ENCODE results near the gene RASGRF2. TPM values are rescaled to one million over a fixed set of nuclear protein-coding genes. Genes with fewer than 3 reads are reported as not detected.

RASGRF2 gene
- total and polyA plus RNA-seq, 2 of the 13 experiments (the other 11 are each of a cell fraction or from before 2014, with no cell fraction given) = 23.6 to 29.0 TPM

DNA sequence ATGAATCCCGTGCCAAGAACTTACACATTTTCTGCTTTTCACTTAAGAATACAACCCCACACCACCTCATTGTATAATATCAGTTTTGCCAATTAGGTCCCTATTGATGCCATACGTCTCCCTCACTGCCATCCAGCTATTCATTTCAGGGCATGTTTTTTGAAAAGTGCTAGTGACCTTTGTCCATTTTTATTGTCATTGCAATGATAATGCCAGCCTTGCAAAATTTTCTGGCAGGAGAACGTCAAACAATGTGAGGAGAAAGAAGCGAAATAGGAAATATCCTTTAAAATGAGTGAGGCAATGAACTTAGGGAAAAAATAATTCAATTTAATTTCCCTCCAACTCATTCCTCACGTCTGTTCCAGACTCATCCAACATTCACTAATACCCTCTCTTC, 161.1 kb downstream of the RASGRF2 start:
- TF ChIP-seq U2AF2 (IDR thresholded peaks at IDR 0.05; ENCODE audit: low read depth, low read length) (no peak), ELF4 (CRISPR knock-in tag; IDR thresholded peaks at IDR 0.05; ENCODE audit: borderline replicate concordance) (no peak), MAFK (conservative IDR thresholded peaks at IDR 0.05 in 1 of 2, IDR thresholded peaks at IDR 0.05 in 1 of 2; ENCODE audit: low read length in 2 of 2) (peak; percentile 42 to 58), KMT2B (CRISPR knock-in tag; IDR thresholded peaks at IDR 0.05) (no peak), MAFF (IDR thresholded peaks at IDR 0.05; ENCODE audit: low read depth, low read length) (peak; percentile 30; the same call in 1 of the 2 replicates)
- TF ChIP-seq, protein P1, sequence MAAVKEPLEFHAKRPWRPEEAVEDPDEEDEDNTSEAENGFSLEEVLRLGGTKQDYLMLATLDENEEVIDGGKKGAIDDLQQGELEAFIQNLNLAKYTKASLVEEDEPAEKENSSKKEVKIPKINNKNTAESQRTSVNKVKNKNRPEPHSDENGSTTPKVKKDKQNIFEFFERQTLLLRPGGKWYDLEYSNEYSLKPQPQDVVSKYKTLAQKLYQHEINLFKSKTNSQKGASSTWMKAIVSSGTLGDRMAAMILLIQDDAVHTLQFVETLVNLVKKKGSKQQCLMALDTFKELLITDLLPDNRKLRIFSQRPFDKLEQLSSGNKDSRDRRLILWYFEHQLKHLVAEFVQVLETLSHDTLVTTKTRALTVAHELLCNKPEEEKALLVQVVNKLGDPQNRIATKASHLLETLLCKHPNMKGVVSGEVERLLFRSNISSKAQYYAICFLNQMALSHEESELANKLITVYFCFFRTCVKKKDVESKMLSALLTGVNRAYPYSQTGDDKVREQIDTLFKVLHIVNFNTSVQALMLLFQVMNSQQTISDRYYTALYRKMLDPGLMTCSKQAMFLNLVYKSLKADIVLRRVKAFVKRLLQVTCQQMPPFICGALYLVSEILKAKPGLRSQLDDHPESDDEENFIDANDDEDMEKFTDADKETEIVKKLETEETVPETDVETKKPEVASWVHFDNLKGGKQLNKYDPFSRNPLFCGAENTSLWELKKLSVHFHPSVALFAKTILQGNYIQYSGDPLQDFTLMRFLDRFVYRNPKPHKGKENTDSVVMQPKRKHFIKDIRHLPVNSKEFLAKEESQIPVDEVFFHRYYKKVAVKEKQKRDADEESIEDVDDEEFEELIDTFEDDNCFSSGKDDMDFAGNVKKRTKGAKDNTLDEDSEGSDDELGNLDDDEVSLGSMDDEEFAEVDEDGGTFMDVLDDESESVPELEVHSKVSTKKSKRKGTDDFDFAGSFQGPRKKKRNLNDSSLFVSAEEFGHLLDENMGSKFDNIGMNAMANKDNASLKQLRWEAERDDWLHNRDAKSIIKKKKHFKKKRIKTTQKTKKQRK (IDR thresholded peaks at IDR 0.05; ENCODE audit: low read length) = no peak
- intact Hi-C loops (cut with micrococcal nuclease; ENCODE audit: unreplicated experiment) = no loop called here
- Histone ChIP-seq H3K4me1 (ENCODE audit: insufficient read depth, low read length) (no peaks in the 10 kb centered on the region), H3K27me3 (ENCODE audit: control insufficient read depth in 1 of 2, insufficient read depth in 2 of 2, low read length in 2 of 2) (no peaks in the 10 kb centered on the region), H3K4me3 (replicated peaks in 1 of 3; ENCODE audit: insufficient read depth in 1 of 3, low read depth in 2 of 3, low read length in 3 of 3) (no peak overlapping the region), H3K9me3 (ENCODE audit: low read length) (no peaks in the 10 kb centered on the region), H3K4me2 (ENCODE audit: low read depth, low read length) (no peak overlapping the region), H3K79me2 (ENCODE audit: insufficient read depth, low read length) (no peaks in the 10 kb centered on the region), H3K36me3 (replicated peaks in 1 of 2; ENCODE audit: control insufficient read depth in 1 of 2, insufficient read depth in 2 of 2, low read length in 2 of 2) (peaks cover 23 to 67% of the 10 kb centered on the region in 2 experiments), H2AFZ (ENCODE audit: low read length) (no peak overlapping the region), H3K9ac (ENCODE audit: insufficient read depth, low read depth, low read length) (no peak overlapping the region), H3K27ac (ENCODE audit: extremely low read length, insufficient read depth, low read length) (no peak overlapping the region), H4K20me1 (ENCODE audit: insufficient read depth, low read length) (no peaks in the 10 kb centered on the region)
- in situ Hi-C loops (cut with HindIII; ENCODE audit: extremely low pct_ligation_motif_present, low pct_unique_long_range_greater_than_20kb) = no loop called here
- CTCF ChIA-PET (ENCODE audit: low intra/inter-chr PET ratio, low total read pairs) = no interaction called here
- FAIRE-seq = no peak
- POLR2A ChIA-PET = no interaction called here
- no peak for DNase-seq (ENCODE audit: low spot score)
- no TSS peak for BruUV-seq (replicated peaks)
- no peak for ATAC-seq
- 96% methylated on average over 5 of the region's 5 CpGs for WGBS (ENCODE audit: low lambda C conversion rate)

Data from HepG2 (cell line).